ENCODE results near the gene SIPA1L3. TPM values are rescaled to one million over a fixed set of nuclear protein-coding genes. Genes with fewer than 3 reads are reported as not detected.
A peak's percentile ranks its signal among the peaks of the same experiment; 100 is the strongest.

Gene SIPA1L3
- total and polyA plus RNA-seq, 2 experiments from 2014 or later, result 15.7 to 54.1 TPM

DNA sequence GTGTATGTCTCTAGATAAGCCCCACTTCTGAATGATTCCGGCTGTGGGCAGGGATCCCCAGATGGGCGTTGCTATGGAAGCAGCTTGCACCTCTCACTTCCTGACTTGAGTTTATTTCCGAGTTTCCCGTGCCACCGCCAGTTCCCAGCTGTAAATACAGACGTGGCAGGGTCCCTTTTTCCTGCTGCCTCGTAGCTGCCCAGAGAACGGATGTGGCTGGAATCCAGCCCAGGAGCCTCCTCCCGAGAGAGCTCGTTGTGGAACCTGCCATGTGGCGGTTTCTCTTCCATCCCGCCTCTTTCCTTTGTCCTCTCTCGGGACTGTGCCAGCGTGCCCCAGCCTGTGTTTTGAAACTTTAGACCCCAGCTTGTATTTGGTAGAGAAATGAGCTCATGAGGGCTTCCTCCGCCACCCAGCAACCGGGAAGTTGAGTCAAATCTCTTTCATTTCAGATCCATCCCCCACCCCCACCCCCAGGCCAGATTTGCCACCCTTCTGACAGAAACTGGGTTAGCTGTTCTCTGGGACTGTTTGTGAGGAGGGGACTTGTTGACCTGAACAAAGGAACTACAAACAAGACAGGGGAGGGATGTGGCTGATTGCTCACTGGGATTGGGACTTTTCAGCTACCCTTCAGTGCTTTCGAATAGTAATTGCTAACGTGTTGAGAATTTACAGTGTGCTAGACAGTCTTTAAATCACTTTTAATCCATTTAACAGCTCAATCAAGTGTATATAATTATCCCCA is 96.6 kb downstream of the SIPA1L3 start:
- no peaks in the 10 kb centered on the region; the same call in 1 of the 2 replicates for H4K20me1 ChIP-seq (replicated peaks; ENCODE audit: insufficient read depth)
- DNase-seq (ENCODE audit: low spot score) (peak; percentile 84), ATAC-seq (peak; percentile 71)
- Mint-ChIP-seq H3K36me3 (ENCODE audit: low read depth) (no peaks in the 10 kb centered on the region), H3K4me1 (no peaks in the 10 kb centered on the region; the same call in 1 of the 3 replicates), H3K27me3 (ENCODE audit: insufficient read depth, low read depth, poor library complexity) (peaks cover 7% of the 10 kb centered on the region), H3K27ac (no peak overlapping the region), H3K4me3 (no peak overlapping the region), H3K9me3 (no peaks in the 10 kb centered on the region)
- peaks cover 34% of the 10 kb centered on the region for H3K4me1 ChIP-seq (ENCODE audit: insufficient read depth)
- H3K27ac ChIP-seq (ENCODE audit: low read depth), result peak overlapping the region; percentile 97
- H3K4me3 ChIP-seq, result peak overlapping the region; percentile 42
- H2AFZ ChIP-seq, result no peak overlapping the region
- TF ChIP-seq, protein P1, sequence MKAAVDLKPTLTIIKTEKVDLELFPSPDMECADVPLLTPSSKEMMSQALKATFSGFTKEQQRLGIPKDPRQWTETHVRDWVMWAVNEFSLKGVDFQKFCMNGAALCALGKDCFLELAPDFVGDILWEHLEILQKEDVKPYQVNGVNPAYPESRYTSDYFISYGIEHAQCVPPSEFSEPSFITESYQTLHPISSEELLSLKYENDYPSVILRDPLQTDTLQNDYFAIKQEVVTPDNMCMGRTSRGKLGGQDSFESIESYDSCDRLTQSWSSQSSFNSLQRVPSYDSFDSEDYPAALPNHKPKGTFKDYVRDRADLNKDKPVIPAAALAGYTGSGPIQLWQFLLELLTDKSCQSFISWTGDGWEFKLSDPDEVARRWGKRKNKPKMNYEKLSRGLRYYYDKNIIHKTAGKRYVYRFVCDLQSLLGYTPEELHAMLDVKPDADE (IDR thresholded peaks at IDR 0.05), result 0 out of 2 replicates have a peak, but pooled peaks have one; percentile 21
- TF ChIP-seq, protein P2, sequence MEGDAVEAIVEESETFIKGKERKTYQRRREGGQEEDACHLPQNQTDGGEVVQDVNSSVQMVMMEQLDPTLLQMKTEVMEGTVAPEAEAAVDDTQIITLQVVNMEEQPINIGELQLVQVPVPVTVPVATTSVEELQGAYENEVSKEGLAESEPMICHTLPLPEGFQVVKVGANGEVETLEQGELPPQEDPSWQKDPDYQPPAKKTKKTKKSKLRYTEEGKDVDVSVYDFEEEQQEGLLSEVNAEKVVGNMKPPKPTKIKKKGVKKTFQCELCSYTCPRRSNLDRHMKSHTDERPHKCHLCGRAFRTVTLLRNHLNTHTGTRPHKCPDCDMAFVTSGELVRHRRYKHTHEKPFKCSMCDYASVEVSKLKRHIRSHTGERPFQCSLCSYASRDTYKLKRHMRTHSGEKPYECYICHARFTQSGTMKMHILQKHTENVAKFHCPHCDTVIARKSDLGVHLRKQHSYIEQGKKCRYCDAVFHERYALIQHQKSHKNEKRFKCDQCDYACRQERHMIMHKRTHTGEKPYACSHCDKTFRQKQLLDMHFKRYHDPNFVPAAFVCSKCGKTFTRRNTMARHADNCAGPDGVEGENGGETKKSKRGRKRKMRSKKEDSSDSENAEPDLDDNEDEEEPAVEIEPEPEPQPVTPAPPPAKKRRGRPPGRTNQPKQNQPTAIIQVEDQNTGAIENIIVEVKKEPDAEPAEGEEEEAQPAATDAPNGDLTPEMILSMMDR (conservative IDR thresholded peaks at IDR 0.05; ENCODE audit: low read depth in 2 of 2), result no peak
- TF ChIP-seq POLR2AphosphoS5 (IDR thresholded peaks at IDR 0.05; ENCODE audit: low read depth), result peak; percentile 36
- H3K27me3 ChIP-seq (ENCODE audit: insufficient read depth), result no peaks in the 10 kb centered on the region
- H3K4me2 ChIP-seq, result peak overlapping the region; percentile 77
- peaks cover 28% of the 10 kb centered on the region for H3K79me2 ChIP-seq (replicated peaks; ENCODE audit: insufficient read depth)
- H3K36me3 ChIP-seq (ENCODE audit: insufficient read depth), result no peaks in the 10 kb centered on the region
- peaks cover 6% of the 10 kb centered on the region; the same call in 1 of the 2 replicates for H3F3A ChIP-seq (replicated peaks; ENCODE audit: low read depth)
- H3K9me2 ChIP-seq (ENCODE audit: insufficient read depth), result no peaks in the 10 kb centered on the region

DNA sequence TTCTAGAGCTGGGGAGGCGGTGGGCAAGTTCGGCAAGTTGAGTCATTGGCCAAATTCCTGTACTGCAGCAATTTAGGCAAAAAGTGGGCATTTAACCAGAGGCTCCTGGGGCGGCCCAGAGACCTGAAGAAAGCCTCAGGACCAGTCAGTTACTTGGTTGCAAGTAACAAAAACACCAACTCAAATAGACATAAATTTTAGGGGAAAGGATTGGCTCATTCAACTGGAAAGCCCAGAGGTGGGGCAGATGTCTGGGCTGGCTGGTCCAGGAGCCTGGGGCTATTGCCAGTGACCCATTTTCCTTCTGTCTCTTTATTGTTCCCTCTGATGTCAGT is 97.1 kb downstream of the SIPA1L3 start:
- peak overlapping the region; percentile 77 for H3K4me2 ChIP-seq
- peak overlapping the region; percentile 42 for H3K4me3 ChIP-seq
- Mint-ChIP-seq H3K27me3 (ENCODE audit: insufficient read depth, low read depth, poor library complexity) (peaks cover 10% of the 10 kb centered on the region), H3K4me1 (no peaks in the 10 kb centered on the region; the same call in 1 of the 3 replicates), H3K4me3 (no peak overlapping the region), H3K9me3 (no peaks in the 10 kb centered on the region), H3K36me3 (ENCODE audit: low read depth) (no peaks in the 10 kb centered on the region), H3K27ac (no peak overlapping the region)
- ATAC-seq, result no peak
- peak overlapping the region; percentile 97 for H3K27ac ChIP-seq (ENCODE audit: low read depth)
- H3K36me3 ChIP-seq (ENCODE audit: insufficient read depth), result no peaks in the 10 kb centered on the region
- H3K9me2 ChIP-seq (ENCODE audit: insufficient read depth), result no peaks in the 10 kb centered on the region
- no peak overlapping the region for H2AFZ ChIP-seq
- TF ChIP-seq, protein P3, sequence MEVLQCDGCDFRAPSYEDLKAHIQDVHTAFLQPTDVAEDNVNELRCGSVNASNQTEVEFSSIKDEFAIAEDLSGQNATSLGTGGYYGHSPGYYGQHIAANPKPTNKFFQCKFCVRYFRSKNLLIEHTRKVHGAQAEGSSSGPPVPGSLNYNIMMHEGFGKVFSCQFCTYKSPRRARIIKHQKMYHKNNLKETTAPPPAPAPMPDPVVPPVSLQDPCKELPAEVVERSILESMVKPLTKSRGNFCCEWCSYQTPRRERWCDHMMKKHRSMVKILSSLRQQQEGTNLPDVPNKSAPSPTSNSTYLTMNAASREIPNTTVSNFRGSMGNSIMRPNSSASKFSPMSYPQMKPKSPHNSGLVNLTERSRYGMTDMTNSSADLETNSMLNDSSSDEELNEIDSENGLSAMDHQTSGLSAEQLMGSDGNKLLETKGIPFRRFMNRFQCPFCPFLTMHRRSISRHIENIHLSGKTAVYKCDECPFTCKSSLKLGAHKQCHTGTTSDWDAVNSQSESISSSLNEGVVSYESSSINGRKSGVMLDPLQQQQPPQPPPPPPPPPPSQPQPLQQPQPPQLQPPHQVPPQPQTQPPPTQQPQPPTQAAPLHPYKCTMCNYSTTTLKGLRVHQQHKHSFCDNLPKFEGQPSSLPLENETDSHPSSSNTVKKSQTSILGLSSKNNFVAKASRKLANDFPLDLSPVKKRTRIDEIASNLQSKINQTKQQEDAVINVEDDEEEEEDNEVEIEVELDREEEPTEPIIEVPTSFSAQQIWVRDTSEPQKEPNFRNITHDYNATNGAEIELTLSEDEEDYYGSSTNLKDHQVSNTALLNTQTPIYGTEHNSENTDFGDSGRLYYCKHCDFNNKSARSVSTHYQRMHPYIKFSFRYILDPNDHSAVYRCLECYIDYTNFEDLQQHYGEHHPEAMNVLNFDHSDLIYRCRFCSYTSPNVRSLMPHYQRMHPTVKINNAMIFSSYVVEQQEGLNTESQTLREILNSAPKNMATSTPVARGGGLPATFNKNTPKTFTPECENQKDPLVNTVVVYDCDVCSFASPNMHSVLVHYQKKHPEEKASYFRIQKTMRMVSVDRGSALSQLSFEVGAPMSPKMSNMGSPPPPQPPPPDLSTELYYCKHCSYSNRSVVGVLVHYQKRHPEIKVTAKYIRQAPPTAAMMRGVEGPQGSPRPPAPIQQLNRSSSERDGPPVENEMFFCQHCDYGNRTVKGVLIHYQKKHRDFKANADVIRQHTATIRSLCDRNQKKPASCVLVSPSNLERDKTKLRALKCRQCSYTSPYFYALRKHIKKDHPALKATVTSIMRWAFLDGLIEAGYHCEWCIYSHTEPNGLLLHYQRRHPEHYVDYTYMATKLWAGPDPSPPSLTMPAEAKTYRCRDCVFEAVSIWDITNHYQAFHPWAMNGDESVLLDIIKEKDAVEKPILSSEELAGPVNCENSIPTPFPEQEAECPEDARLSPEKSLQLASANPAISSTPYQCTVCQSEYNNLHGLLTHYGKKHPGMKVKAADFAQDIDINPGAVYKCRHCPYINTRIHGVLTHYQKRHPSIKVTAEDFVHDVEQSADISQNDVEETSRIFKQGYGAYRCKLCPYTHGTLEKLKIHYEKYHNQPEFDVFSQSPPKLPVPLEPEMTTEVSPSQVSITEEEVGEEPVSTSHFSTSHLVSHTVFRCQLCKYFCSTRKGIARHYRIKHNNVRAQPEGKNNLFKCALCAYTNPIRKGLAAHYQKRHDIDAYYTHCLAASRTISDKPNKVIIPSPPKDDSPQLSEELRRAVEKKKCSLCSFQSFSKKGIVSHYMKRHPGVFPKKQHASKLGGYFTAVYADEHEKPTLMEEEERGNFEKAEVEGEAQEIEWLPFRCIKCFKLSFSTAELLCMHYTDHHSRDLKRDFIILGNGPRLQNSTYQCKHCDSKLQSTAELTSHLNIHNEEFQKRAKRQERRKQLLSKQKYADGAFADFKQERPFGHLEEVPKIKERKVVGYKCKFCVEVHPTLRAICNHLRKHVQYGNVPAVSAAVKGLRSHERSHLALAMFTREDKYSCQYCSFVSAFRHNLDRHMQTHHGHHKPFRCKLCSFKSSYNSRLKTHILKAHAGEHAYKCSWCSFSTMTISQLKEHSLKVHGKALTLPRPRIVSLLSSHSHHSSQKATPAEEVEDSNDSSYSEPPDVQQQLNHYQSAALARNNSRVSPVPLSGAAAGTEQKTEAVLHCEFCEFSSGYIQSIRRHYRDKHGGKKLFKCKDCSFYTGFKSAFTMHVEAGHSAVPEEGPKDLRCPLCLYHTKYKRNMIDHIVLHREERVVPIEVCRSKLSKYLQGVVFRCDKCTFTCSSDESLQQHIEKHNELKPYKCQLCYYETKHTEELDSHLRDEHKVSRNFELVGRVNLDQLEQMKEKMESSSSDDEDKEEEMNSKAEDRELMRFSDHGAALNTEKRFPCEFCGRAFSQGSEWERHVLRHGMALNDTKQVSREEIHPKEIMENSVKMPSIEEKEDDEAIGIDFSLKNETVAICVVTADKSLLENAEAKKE (CRISPR knock-in tag; IDR thresholded peaks at IDR 0.05), result no peak
- TF ChIP-seq POLR2AphosphoS5 (IDR thresholded peaks at IDR 0.05; ENCODE audit: low read depth) (no peak), STAT1 (IDR thresholded peaks at IDR 0.05; ENCODE audit: unreplicated experiment) (no peak), ZNF114 (CRISPR knock-in tag; IDR thresholded peaks at IDR 0.05) (no peak), EZH2phosphoT487 (IDR thresholded peaks at IDR 0.05; ENCODE audit: unreplicated experiment) (no peak), JUNB (IDR thresholded peaks at IDR 0.05; ENCODE audit: unreplicated experiment) (no peak)
- TF ChIP-seq, protein P1 (IDR thresholded peaks at IDR 0.05), result no peak
- H3K27me3 ChIP-seq (ENCODE audit: insufficient read depth), result no peaks in the 10 kb centered on the region
- H3K79me2 ChIP-seq (replicated peaks; ENCODE audit: insufficient read depth), result peaks cover 27% of the 10 kb centered on the region
- peaks cover 34% of the 10 kb centered on the region for H3K4me1 ChIP-seq (ENCODE audit: insufficient read depth)
- no peaks in the 10 kb centered on the region; the same call in 1 of the 2 replicates for H4K20me1 ChIP-seq (replicated peaks; ENCODE audit: insufficient read depth)
- no peak for DNase-seq (ENCODE audit: low spot score)
- peaks cover 6% of the 10 kb centered on the region; the same call in 1 of the 2 replicates for H3F3A ChIP-seq (replicated peaks; ENCODE audit: low read depth)

Data from GM23338 (cell line).